K562 (cell line): ENCODE results near the gene GIPC3. TPM values are rescaled to one million over a fixed set of nuclear protein-coding genes. Genes with fewer than 3 reads are reported as not detected.
A peak's percentile ranks its signal among the peaks of the same experiment; 100 is the strongest.

Experiments used
- CBX3 ChIP-seq, 2 experiments: IDR thresholded peaks; 1 replicate in 1 of 2; 2 replicates in 1 of 2; pipeline ENCODE4 v1.6.1; 2012; ENCODE audit warnings: inconsistent platforms in 2 of 2, low read length in 2 of 2, borderline replicate concordance in 1 of 2, control low read depth in 1 of 2
- E2F3 ChIP-seq: fragments of 250-450 bp; sonication (Bioruptor Pico); IDR thresholded peaks from 2 replicates; pipeline ENCODE4 v1.4.0; 2020; ENCODE audit warnings: mild to moderate bottlenecking
- EGR1 ChIP-seq: fragments of 450-650 bp; conservative IDR thresholded peaks from 2 replicates; pipeline ENCODE4 v1.6.1; 2017; ENCODE audit warnings: mild to moderate bottlenecking
- HMG20B ChIP-seq: fragments of 250-450 bp; sonication (Bioruptor Pico); IDR thresholded peaks from 2 replicates; pipeline ENCODE4 v1.5.0; 2021; ENCODE audit warnings: mild to moderate bottlenecking
- HMGN3 ChIP-seq: IDR thresholded peaks from 2 replicates; pipeline ENCODE4 v1.6.1; 2011; ENCODE audit warnings: borderline replicate concordance, low read depth, mild to moderate bottlenecking, mixed read lengths, low read length; ENCODE audit not compliant: insufficient read length; ENCODE audit errors: extremely low read depth
- ILF3 ChIP-seq: fragments of 450-650 bp; IDR thresholded peaks from 2 replicates; pipeline ENCODE4 v1.6.1; 2018; ENCODE audit warnings: antibody characterized with exemption, mild to moderate bottlenecking, moderate library complexity, borderline replicate concordance
- NFATC3 ChIP-seq: fragments of 450-650 bp; IDR thresholded peaks from 2 replicates; pipeline ENCODE4 v1.6.1; 2017; ENCODE audit warnings: mild to moderate bottlenecking
- NFIC ChIP-seq: fragments of 450-650 bp; IDR thresholded peaks from 2 replicates; pipeline ENCODE4 v1.6.1; 2017; ENCODE audit warnings: mild to moderate bottlenecking, inconsistent platforms
- NR1H2 ChIP-seq: sonication (generic); formaldehyde crosslinking; IDR thresholded peaks from 2 replicates; pipeline ENCODE4 v1.4.0; 2020; ENCODE audit warnings: mild to moderate bottlenecking, missing genetic modification reagents
- PRDM10 ChIP-seq: fragments of 450-650 bp; IDR thresholded peaks from 2 replicates; pipeline ENCODE4 v1.6.1; 2018; ENCODE audit not compliant: partially characterized antibody
- SMC3 ChIP-seq: conservative IDR thresholded peaks from 2 replicates; pipeline ENCODE4 v1.6.1; 2011; ENCODE audit warnings: low read depth, low read length, improper control_type of control experiment; ENCODE audit not compliant: insufficient read depth
- TARDBP ChIP-seq: fragments of 450-650 bp; IDR thresholded peaks from 2 replicates; pipeline ENCODE4 v1.6.1; 2016
- TCFL5 ChIP-seq: fragments of 250-450 bp; sonication (Bioruptor Pico); conservative IDR thresholded peaks from 2 replicates; pipeline ENCODE4 v1.6.1; 2021; ENCODE audit warnings: mild to moderate bottlenecking, moderate library complexity, matching md5 sums
- TEAD1 ChIP-seq, 2 experiments: fragments of 450-650 bp in 1 of 2; sonication (generic) in 1 of 2; formaldehyde crosslinking; IDR thresholded peaks; 2 replicates each; pipeline versions ENCODE4 v1.4.0 to v1.8.0; 2020 to 2022; ENCODE audit warnings: mild to moderate bottlenecking in 2 of 2, missing genetic modification reagents in 1 of 2
- ZBTB9 ChIP-seq: fragments of 450-650 bp; formaldehyde crosslinking; IDR thresholded peaks from 2 replicates; pipeline ENCODE4 v1.4.0; 2020; ENCODE audit warnings: mild to moderate bottlenecking, moderate library complexity
- ZFP30 ChIP-seq: fragments of 250-450 bp; sonication (Bioruptor Pico); IDR thresholded peaks from 2 replicates; pipeline ENCODE4 v1.8.0; 2022; ENCODE audit warnings: moderate library complexity, mild to moderate bottlenecking, inconsistent platforms, borderline replicate concordance
- ZNF165 ChIP-seq: fragments of 250-450 bp; sonication (Bioruptor Pico); IDR thresholded peaks from 2 replicates; pipeline ENCODE4 v1.4.0; 2020; ENCODE audit warnings: borderline replicate concordance
- ZNF212 ChIP-seq: fragments of 450-650 bp; formaldehyde crosslinking; IDR thresholded peaks from 2 replicates; pipeline ENCODE4 v1.4.0; 2020; ENCODE audit warnings: mild to moderate bottlenecking
- ZNF263 ChIP-seq: sonication (generic); formaldehyde crosslinking; IDR thresholded peaks from 2 replicates; pipeline ENCODE4 v1.8.0; 2022; ENCODE audit warnings: mild to moderate bottlenecking, missing genetic modification reagents, borderline replicate concordance
- ZNF277 ChIP-seq: fragments of 250-450 bp; sonication (Bioruptor Pico); IDR thresholded peaks from 2 replicates; pipeline ENCODE4 v1.8.0; 2022; ENCODE audit warnings: inconsistent platforms, mild to moderate bottlenecking, moderate library complexity, borderline replicate concordance
- ZNF511 ChIP-seq: sonication (generic); formaldehyde crosslinking; IDR thresholded peaks from 2 replicates; pipeline ENCODE4 v1.8.0; 2022; ENCODE audit warnings: mild to moderate bottlenecking, missing genetic modification reagents
- polyA plus RNA-seq, 8 experiments: library from polyadenylated mRNA; depleted of rRNA in 4 of 8; stranded (reverse) in 5 of 8; unstranded in 3 of 8; fragments of >200 nt; fragmentation: Nextera tagmentation in 2 of 8; fragmentation: Illumina TruSeq in 1 of 8; extraction: Ambion mirVana in 2 of 8; extraction: Trizol in 1 of 8; gene quantifications; 2 replicates each; pipeline versions ENCODE4 v1.2.1 to v1.2.3, GENCODE V29; 2011 to 2014; ENCODE audit warnings: inconsistent platforms in 1 of 8, missing spikeins in 1 of 8
- total RNA-seq, 7 experiments: library from RNA; depleted of rRNA in 6 of 7; stranded (reverse); fragments of >200 nt in 6 of 7; fragmentation: Illumina TruSeq in 2 of 7; extraction: Trizol in 2 of 7; gene quantifications; 2 replicates each; pipeline versions ENCODE4 v1.2.1 to v1.2.3, GENCODE V29; 2011 to 2021; ENCODE audit warnings: low replicate concordance in 1 of 7

The GIPC3 gene
- total and polyA plus RNA-seq, 9 of the 15 experiments (the other 6 are each of a cell fraction or from before 2014, with no cell fraction given): 0.03 to 3.6 (median 1.5) TPM; not detected in 1

- TF ChIP-seq PRDM10 (no peak), NFIC (no peak), NFATC3 (no peak), ZNF511 (CRISPR knock-in tag) (0 out of 2 replicates have a peak, but pooled peaks have one; percentile 20), ZNF212 (CRISPR knock-in tag) (no peak), ZNF263 (no peak; the same call in 1 of the 2 replicates), E2F3 (peak; percentile 85; the same call in 1 of the 2 replicates), ZFP30 (CRISPR knock-in tag) (no peak), ZBTB9 (0 out of 2 replicates have a peak, but pooled peaks have one; percentile 37), TCFL5 (CRISPR knock-in tag) (no peak), CBX3 (IDR thresholded peaks at IDR 0.05; ENCODE audit: borderline replicate concordance in 1 of 2, low read length in 2 of 2) (no peak), ZNF277 (no peak), HMG20B (CRISPR knock-in tag) (no peak), SMC3 (peak; percentile 7; the same call in 1 of the 2 replicates), ILF3 (no peak), HMGN3 (peak; percentile 59), TEAD1 (CRISPR knock-in tag; IDR thresholded peaks at IDR 0.05) (peak in 1 of 2 experiments; percentile 38; a peak in 2 of 4 replicates), TARDBP (no peak; the same call in 1 of the 2 replicates), ZNF165 (CRISPR knock-in tag) (no peak), EGR1 (peak; percentile 93), NR1H2 (CRISPR knock-in tag) (no peak)
These were observed 41.4 kb downstream of the GIPC3 start, which contains the start of gene CACTIN (continued) for GRCh38 chr19:3626473-3627350.
